ENCODE data around the gene STK24. TPM values are rescaled to one million over a fixed set of nuclear protein-coding genes. Genes with fewer than 3 reads are reported as not detected.

STK24 gene
- total and polyA plus RNA-seq, 10 of the 15 experiments (the other 5 are each of a cell fraction or from before 2014, with no cell fraction given) = 7.5 to 115 (median 52.9) TPM

DNA sequence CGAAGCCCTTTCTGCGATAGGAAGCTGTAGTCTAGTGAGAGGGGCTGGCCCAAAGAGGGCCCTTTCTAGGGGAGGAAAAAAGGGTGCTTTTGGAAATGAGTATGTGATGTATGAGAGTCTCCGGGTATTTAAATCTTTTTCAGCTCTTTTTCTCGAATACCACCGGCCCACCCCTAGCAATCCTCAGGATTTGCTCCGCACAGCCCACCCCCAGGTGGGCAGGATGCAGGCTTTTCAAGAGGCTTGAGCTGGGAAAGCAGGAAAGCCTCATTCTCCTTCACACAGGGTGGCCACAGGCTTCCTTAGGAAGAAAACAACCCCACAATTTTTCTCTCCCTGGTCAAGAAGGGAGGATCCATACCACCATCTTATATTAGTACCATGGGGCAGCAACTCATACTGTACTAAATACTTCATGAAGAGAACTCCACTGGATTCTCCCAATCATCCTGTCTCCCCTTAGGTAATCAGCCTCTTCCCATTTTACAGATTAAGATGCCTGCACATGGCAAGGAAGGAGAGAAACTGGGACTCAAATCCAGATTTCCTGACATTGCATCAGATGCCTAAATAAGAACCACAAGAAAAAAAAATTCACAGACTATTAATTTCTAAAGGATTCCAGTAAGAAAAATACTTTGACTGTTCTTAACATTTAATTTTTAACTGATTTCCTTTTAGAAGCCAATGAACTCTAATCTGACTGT lies 84.4 kb downstream of the STK24 start:
- FAIRE-seq = no peak
- ChIA-PET POLR2A (no interaction called here), SMC1A (ENCODE audit: uncharacterized antibody, unreplicated experiment) (no interaction called here), CTCF (interaction anchor here (1.0 kb wide), 1 partner anchor 161 kb away, joined by 4 read pairs; no protein-coding TSS in a partner anchor), RAD21 (ENCODE audit: unreplicated experiment) (no interaction called here)
- intact Hi-C loops (cut with micrococcal nuclease; ENCODE audit: unreplicated experiment) = no loop called here
- ATAC-seq = no peak
- Histone ChIP-seq H3K27me3 (replicated peaks in 1 of 2; ENCODE audit: control insufficient read depth in 2 of 2, insufficient read depth in 2 of 2, low read length in 1 of 2) (no peaks in the 10 kb centered on the region), H3K9me3 (replicated peaks; ENCODE audit: control insufficient read depth, insufficient read depth, low read length) (no peaks in the 10 kb centered on the region), H3K27ac (ENCODE audit: control insufficient read depth, insufficient read depth) (no peak overlapping the region), H3K9ac (ENCODE audit: control insufficient read depth, insufficient read depth, low read length) (no peak overlapping the region), H2AFZ (ENCODE audit: control insufficient read depth, low read depth, low read length) (no peak overlapping the region), H4K20me1 (ENCODE audit: control insufficient read depth, insufficient read depth) (peaks cover 10% of the 10 kb centered on the region; the same call in 1 of the 2 replicates), H3K79me2 (ENCODE audit: control insufficient read depth, insufficient read depth, low read length) (peaks cover 64% of the 10 kb centered on the region), H3K4me2 (ENCODE audit: control insufficient read depth, insufficient read depth) (no peak overlapping the region), H3K4me1 (ENCODE audit: control insufficient read depth, insufficient read depth, low read length) (peaks cover 33% of the 10 kb centered on the region), H3K4me3 (no peak overlapping the region), H3K36me3 (ENCODE audit: control insufficient read depth in 2 of 2, insufficient read depth in 2 of 2, low read length in 1 of 2) (peaks cover 4 to 8% of the 10 kb centered on the region in 2 experiments; a peak in 3 of 4 replicates)
- 97% methylated on average over 6 of the region's 6 CpGs for WGBS (ENCODE audit: insufficient coverage, insufficient replicate concordance, low lambda C conversion rate, missing lambda C conversion rate)
- in situ Hi-C loops (cut with MboI) = no loop called here
- BruUV-seq (replicated peaks) = no TSS peak
- DNase-seq (ENCODE audit: low read depth, low spot score) = no peak
- TF ChIP-seq, protein P1, sequence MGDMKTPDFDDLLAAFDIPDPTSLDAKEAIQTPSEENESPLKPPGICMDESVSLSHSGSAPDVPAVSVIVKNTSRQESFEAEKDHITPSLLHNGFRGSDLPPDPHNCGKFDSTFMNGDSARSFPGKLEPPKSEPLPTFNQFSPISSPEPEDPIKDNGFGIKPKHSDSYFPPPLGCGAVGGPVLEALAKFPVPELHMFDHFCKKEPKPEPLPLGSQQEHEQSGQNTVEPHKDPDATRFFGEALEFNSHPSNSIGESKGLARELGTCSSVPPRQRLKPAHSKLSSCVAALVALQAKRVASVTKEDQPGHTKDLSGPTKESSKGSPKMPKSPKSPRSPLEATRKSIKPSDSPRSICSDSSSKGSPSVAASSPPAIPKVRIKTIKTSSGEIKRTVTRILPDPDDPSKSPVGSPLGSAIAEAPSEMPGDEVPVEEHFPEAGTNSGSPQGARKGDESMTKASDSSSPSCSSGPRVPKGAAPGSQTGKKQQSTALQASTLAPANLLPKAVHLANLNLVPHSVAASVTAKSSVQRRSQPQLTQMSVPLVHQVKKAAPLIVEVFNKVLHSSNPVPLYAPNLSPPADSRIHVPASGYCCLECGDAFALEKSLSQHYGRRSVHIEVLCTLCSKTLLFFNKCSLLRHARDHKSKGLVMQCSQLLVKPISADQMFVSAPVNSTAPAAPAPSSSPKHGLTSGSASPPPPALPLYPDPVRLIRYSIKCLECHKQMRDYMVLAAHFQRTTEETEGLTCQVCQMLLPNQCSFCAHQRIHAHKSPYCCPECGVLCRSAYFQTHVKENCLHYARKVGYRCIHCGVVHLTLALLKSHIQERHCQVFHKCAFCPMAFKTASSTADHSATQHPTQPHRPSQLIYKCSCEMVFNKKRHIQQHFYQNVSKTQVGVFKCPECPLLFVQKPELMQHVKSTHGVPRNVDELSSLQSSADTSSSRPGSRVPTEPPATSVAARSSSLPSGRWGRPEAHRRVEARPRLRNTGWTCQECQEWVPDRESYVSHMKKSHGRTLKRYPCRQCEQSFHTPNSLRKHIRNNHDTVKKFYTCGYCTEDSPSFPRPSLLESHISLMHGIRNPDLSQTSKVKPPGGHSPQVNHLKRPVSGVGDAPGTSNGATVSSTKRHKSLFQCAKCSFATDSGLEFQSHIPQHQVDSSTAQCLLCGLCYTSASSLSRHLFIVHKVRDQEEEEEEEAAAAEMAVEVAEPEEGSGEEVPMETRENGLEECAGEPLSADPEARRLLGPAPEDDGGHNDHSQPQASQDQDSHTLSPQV (IDR thresholded peaks at IDR 0.05) = no peak
- no peak for TF ChIP-seq TAF1 (IDR thresholded peaks at IDR 0.05; ENCODE audit: borderline replicate concordance, low read depth, low read length)
- no peak for TF ChIP-seq ZNF207 (IDR thresholded peaks at IDR 0.05; ENCODE audit: borderline replicate concordance)
- TF ChIP-seq, protein P2, sequence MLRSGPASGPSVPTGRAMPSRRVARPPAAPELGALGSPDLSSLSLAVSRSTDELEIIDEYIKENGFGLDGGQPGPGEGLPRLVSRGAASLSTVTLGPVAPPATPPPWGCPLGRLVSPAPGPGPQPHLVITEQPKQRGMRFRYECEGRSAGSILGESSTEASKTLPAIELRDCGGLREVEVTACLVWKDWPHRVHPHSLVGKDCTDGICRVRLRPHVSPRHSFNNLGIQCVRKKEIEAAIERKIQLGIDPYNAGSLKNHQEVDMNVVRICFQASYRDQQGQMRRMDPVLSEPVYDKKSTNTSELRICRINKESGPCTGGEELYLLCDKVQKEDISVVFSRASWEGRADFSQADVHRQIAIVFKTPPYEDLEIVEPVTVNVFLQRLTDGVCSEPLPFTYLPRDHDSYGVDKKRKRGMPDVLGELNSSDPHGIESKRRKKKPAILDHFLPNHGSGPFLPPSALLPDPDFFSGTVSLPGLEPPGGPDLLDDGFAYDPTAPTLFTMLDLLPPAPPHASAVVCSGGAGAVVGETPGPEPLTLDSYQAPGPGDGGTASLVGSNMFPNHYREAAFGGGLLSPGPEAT (IDR thresholded peaks at IDR 0.05; ENCODE audit: low read depth) = no peak
- no peak for TF ChIP-seq SIX5 (IDR thresholded peaks at IDR 0.05; ENCODE audit: low read depth, low read length, severe bottlenecking)
- TF ChIP-seq MTA2 (IDR thresholded peaks at IDR 0.05; ENCODE audit: low read depth) = no peak
- TF ChIP-seq, protein P3, sequence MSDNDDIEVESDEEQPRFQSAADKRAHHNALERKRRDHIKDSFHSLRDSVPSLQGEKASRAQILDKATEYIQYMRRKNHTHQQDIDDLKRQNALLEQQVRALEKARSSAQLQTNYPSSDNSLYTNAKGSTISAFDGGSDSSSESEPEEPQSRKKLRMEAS (IDR thresholded peaks at IDR 0.05; ENCODE audit: low read depth, low read length) = no peak
- no peak for TF ChIP-seq PAX5 (IDR thresholded peaks at IDR 0.05; ENCODE audit: borderline replicate concordance, low read depth, low read length)
- no peak for TF ChIP-seq CBFB (IDR thresholded peaks at IDR 0.05; ENCODE audit: low read depth)
- no peak for TF ChIP-seq NR2C2 (IDR thresholded peaks at IDR 0.05; ENCODE audit: borderline replicate concordance, control insufficient read depth, insufficient read length, low read depth)
- TF ChIP-seq CEBPB (IDR thresholded peaks at IDR 0.05; ENCODE audit: borderline replicate concordance in 1 of 2, low read depth in 2 of 2, low read length in 2 of 2) = no peak
- TF ChIP-seq SMAD1 (IDR thresholded peaks at IDR 0.05; ENCODE audit: low read depth, partially characterized antibody) = no peak
